ENCODE results near the gene AKAP13.

DNA sequence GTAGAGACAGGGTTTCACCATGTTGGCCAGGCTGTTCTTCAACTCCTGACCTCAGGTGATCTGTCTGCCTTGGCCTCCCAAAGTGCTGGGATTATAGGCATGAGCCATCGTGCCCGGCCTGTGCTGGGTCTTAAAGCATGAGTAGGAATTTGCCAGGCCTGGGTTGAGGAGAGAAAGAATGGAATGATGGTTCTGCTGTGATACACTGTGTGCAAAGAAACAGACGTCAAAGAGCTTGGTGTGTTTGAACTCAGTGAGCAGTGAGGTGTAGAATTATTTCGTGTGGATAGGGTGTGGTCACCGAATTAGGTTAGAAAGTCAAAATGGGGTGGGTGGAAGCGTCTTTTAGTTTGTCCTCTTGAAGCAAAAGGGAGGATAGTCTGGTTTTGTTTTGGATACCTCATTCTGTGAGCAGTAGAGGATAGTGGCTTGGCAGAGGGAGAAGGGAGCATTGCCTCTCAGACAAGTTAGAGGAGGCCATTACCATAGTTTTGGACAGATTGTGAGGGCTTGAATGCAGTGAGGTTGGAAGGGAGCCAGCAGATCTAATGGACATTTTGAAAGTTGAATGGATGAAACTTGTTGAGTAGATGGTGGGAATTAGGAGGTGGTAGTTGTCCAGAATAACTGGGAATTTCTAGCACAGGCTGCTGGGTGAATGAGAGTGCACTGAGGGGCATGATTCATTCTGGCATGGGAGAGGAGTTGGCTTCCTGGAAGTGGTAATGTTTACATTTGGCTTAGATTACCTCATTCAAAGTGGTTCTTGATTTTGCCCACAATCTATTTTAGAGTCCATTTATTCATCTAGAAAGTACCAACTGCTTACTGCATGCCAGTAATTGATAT lies 27.2 kb downstream of the AKAP13 start:
- TF ChIP-seq, protein P1, sequence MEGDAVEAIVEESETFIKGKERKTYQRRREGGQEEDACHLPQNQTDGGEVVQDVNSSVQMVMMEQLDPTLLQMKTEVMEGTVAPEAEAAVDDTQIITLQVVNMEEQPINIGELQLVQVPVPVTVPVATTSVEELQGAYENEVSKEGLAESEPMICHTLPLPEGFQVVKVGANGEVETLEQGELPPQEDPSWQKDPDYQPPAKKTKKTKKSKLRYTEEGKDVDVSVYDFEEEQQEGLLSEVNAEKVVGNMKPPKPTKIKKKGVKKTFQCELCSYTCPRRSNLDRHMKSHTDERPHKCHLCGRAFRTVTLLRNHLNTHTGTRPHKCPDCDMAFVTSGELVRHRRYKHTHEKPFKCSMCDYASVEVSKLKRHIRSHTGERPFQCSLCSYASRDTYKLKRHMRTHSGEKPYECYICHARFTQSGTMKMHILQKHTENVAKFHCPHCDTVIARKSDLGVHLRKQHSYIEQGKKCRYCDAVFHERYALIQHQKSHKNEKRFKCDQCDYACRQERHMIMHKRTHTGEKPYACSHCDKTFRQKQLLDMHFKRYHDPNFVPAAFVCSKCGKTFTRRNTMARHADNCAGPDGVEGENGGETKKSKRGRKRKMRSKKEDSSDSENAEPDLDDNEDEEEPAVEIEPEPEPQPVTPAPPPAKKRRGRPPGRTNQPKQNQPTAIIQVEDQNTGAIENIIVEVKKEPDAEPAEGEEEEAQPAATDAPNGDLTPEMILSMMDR (IDR thresholded peaks at IDR 0.05; ENCODE audit: low read depth, low read length): no peak
- no peak for TF ChIP-seq EZH2phosphoT487 (IDR thresholded peaks at IDR 0.05; ENCODE audit: low read depth)

Measured in OCI-LY3 (cell line).